ENCODE data around the gene CCDC187.
"Not testable (repeated sequence)": the region's sequence is repeated elsewhere in the genome, so short reads cannot be mapped to it uniquely, and the experiment has no call there.

Gene CCDC187

GRCh38 chr9:136326761-136327303, 22.9 kb upstream of the CCDC187 start:
- DNase-seq = no peak

GRCh38 chr9:136326061-136326760, 22.3 kb upstream of the CCDC187 start:
- peak; percentile 57 to 81 for DNase-seq

DNA sequence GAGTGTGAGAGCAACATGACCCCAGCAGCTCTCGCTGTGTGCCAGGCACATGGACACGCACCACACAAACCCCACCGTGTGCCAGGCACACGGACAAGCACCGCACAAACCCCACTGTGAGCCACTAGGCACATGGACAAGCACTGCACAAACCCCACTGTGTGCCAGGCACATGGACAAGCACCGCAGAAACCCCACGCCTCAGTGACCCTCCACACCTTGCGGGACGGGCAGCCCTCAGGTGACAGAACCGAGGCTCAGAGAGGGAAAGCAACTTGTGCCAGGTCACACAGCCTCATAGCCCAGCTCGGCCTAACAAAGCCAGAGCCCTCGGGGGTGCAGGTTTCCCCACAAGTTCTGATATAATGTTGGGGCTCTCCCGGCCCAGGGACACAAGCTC, 21.5 kb upstream of the CCDC187 start:
- DNase-seq = no peak

- DNase-seq = peak in 1 of 2 experiments; percentile 36
Observed at GRCh38 chr9:136324501-136325300, 20.8 kb upstream of the CCDC187 start.

DNA sequence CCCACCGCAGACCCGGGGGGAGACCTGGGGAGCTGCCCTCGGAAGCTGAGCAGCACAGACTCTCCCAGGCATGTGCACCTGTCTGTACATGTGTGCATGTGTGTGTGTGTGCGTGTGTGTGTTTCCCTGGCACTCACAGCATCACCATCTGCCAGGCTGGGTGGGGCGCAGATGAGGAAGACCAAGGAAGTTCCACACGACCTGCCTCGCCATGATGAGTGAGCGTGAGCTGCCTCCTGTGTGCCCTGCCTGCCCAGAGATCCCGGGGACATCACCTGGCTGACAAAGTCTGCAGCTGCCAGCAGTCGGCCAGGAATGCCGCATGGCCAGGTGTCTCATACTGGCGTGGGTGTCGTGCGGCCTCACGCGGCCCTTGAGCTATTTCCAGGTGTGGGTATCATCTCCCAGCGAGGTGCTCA, 19.5 kb upstream of the CCDC187 start:
- peak; percentile 46 to 83 for DNase-seq

GRCh38 chr9:136322756-136323330, 18.9 kb upstream of the CCDC187 start:
- DNase-seq = no peak

DNA sequence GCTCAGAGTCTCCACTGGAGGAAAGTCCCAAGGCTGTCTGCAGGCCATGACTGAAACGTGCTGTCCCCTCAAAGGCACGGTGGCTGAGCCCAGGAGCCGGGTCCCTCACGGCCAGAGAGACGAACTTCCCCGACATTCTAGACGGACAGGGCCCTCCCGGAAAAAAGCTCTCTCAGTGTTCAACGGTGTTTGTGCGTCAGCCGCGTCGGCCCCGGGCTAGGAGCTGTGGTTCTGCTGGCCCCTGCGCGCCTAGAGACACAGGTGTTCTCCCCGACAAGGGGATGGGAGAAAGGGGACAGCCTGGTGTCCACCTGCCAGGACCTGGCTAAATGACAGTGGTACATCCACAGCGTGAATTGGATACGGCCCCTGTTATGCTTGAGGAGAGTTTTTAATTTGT, 17.7 kb upstream of the CCDC187 start:
- no peak for DNase-seq

DNA sequence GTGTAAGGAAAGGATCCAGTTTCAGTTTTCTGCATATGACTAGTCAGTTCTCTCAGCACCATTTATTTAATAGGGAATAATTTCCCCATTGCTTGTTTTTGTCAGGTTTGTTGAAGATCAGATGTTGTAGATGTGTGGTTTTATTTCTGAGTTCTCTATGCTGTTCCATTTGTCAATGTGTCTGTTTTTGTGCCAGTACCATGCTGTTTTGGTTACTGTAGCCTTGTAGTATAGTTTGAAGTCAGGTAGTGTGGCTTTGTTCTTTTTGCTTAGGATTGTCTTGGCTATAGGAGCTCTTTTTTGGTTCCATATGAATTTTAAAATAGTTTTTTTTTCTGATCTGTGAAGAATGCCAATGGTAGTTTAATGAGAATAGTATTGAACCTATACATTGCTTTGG, 17.1 kb upstream of the CCDC187 start:
- not testable (repeated sequence) for DNase-seq

GRCh38 chr9:136319955-136320354, 16.1 kb upstream of the CCDC187 start:
- DNase-seq = not testable (repeated sequence)

DNA sequence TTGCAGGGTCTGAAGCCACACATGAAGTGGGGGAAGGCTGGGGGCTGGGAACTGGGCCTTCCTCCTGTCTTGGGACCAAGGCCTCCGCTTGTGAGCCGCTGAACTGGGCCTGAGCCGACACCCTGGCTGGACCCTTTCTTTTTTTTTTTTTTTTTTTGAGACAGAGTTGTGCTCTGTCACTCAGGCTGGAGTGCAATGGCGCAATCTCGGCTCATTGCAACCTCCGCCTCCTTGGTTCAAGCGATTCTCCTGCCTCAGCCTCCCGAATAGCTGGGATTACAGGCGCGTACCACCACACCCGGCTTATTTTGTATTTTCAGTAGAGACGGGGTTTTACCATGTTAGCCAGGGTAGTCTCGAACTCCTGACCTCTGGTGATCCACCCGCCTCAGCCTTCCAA, 15.3 kb upstream of the CCDC187 start:
- DNase-seq = not testable (repeated sequence)

- peak in 1 of 2 experiments; percentile 47 for DNase-seq
Observed at GRCh38 chr9:136318776-136319241, 14.9 kb upstream of the CCDC187 start.

GRCh38 chr9:136318111-136318775, 14.3 kb upstream of the CCDC187 start:
- no peak for DNase-seq

DNA sequence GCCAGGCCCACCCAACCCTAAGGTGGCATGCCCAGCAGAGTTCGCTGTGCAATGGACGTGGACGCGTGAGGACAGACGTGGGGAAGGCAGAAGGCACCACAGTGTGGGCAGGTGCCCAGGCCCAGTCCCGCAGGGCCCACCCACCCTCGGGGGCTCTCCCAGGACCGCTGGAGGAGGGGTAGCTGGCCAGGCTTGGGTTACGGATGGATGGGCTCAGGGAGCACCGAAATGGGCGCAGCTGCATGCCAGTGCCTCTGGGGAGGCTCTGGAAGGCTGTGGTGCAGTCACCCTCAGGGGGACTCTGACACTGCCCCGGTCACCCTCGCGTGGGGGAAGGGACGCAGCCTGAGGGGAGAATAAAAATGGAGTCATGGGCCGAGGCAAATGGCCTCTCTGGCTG, 13.8 kb upstream of the CCDC187 start:
- no peak for DNase-seq

GRCh38 chr9:136316896-136317676, 13.2 kb upstream of the CCDC187 start:
- DNase-seq = peak; percentile 77 to 90

GRCh38 chr9:136316271-136316751, 12.4 kb upstream of the CCDC187 start:
- DNase-seq = no peak

DNA sequence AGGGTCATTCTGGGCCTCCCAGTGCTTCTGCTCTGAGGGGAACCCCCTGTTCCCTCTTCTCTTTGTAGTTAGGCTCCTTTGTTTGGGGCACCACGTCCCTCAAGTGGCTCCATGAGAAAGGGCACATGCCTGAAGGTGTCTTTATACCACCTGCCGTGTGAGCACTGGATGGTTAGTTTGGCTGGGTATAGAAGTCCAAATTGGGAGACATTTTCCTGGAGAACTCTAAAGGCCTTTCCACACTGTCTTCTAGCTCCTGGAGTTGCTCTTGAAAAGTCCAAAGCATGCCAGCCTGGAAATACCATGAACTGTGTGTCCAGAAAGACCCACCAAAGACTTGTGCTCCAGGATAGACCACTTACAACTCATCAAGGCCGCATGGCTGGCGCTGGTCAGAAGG, 11.1 kb upstream of the CCDC187 start:
- DNase-seq = no peak

DNA sequence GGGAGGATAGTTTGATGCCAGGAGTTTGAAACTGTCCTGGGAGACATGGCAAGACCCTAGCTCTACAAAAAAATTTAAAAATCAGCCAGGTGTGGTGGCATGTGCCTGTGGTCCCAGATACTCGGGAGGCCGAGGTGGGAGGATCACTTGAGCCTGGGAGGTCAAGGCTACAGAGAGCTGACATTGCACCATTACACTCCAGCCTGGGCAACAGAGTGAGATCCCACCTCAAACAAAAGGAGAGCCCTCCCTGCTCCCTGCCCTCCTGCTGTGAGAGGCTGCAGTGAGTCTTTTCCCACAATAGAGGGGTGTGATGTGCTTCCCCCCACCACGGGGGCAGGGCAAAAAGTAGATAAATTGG, 10.1 kb upstream of the CCDC187 start:
- DNase-seq = no peak

DNA sequence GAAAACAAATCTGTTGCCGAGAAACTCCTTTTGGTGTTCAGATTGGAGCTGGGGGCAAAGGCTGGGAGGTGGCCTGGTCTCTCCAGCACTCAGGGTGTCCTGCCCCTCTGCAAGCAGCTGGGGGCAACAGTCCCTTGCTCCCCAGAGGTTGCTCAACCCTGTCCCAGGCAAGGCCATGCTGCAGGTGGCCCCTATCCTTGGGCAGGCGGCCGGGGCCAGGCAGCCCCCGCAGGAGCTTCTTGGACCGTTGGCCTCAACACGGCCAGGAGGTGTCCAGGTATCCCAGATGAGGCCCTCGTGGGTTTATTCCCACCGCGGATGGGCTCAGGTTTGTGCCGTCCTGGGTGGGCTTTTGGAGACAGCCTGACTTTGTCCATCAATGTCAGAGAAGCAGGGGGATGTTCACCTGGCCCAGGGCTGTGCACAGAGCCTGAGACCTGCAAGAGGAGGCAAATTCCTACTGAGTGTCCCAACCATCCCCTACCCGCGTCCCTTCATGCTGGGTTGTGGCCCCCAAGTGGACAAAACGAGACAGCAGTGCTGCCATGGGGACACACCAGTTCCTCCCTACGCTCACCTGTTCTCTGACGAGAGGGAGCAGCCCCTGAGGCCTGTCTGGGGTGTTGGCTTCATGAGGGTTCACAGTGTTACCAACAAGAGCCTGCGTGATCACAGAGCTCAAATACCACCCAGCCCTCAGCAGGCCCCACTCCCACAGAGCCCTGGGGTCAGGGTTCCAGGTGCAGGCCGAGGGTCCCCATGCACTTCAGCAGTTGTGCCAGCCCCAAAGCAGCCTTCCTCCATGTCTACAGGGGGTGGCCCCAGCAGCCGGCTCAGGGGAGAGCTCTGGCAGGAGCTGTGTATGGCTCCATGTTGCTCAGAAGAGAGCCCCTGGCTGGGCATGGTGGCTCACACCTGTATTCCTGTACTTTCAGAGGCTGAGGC, 9.5 kb upstream of the CCDC187 start:
- DNase-seq = no peak

DNA sequence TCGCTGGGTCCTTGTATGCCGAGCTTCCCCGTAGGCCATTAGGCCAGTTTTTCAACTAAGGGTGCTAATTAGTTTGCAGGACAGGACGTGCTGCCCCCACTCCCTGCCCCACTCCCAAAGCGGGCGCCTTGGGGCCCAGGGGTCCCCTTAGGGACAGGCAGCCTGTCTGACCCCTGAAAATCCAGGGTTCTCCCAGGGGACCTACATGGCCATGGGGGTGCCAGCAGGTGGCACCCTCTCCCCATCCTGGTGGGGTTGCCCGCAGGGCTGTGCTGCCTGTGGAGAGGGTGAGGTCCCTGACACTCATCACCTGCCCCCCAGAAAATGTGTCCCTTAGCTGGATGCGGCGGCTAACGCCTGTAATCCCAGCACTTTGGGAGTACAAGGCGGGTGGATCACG, 8.5 kb upstream of the CCDC187 start:
- DNase-seq = peak; percentile 40 to 59

DNA sequence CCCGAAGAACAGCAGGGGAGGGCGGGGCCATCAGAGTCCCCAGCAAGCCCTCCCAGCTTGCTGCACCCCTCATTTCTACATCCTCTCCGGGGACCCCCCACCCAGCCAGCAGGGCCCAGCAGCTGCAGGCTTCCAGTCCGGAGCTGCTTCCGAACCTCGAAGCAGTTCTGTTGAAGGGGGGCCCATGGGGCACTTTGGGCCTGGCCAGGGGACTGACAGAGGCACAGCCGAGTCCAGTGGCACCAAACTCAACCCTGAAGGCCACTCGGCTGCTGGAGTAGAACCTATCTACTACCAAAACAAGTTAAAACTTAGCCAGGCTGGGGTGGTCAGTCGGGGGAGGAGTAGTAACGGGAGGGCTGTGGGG, 8.1 kb upstream of the CCDC187 start:
- DNase-seq = no peak
